ENCODE results near the gene KIF9. TPM values are rescaled to one million over a fixed set of nuclear protein-coding genes. Genes with fewer than 3 reads are reported as not detected.

Gene KIF9
- total RNA-seq, 1 experiment from 2014 or later: 13.1 TPM

GRCh38 chr3:47238017-47238416 is 44.6 kb downstream of the KIF9 start:
- ChIA-PET CTCF (no interaction called here), RAD21 (ENCODE audit: low non-redundant PET in 1 of 2, low total read pairs in 2 of 2, uncharacterized antibody in 2 of 2, unreplicated experiment in 2 of 2) (no interaction called here), POLR2A (no interaction called here)
- no peak for ATAC-seq
- H4K20me1 ChIP-seq (ENCODE audit: insufficient read depth): no peaks in the 10 kb centered on the region
- intact Hi-C loops (cut with micrococcal nuclease): no loop called here
- H3K9me2 ChIP-seq (ENCODE audit: insufficient read depth): no peaks in the 10 kb centered on the region
- no peak overlapping the region for H3K27ac ChIP-seq (ENCODE audit: low read depth, low read length)
- H3K4me3 ChIP-seq (replicated peaks in 1 of 2; ENCODE audit: low read depth in 1 of 2, low read length in 2 of 2): no peak overlapping the region
- no peak overlapping the region for H3K9ac ChIP-seq (ENCODE audit: low read length)
- DNase-seq (ENCODE audit: low read depth, low spot score): no peak
- H3K4me1 ChIP-seq (ENCODE audit: control insufficient read depth in 1 of 2, insufficient read depth in 2 of 2, low read length in 2 of 2): peaks cover 9 to 13% of the 10 kb centered on the region in 2 experiments; a peak in 3 of 4 replicates
- H3K27me3 ChIP-seq (ENCODE audit: insufficient read depth, low read length): no peaks in the 10 kb centered on the region
- no peaks in the 10 kb centered on the region for H3K36me3 ChIP-seq (ENCODE audit: control insufficient read depth in 1 of 2, insufficient read depth in 2 of 2, low read length in 2 of 2)
- no peaks in the 10 kb centered on the region for H3K9me3 ChIP-seq (ENCODE audit: control insufficient read depth in 1 of 2, insufficient read depth in 1 of 2, low read depth in 1 of 2, low read length in 2 of 2)
- no peak overlapping the region for H2AFZ ChIP-seq (ENCODE audit: low read depth, low read length, poor library complexity, severe bottlenecking)
- no peak overlapping the region for H3K4me2 ChIP-seq (ENCODE audit: low read length)
- no peaks in the 10 kb centered on the region for H3K79me2 ChIP-seq (ENCODE audit: insufficient read depth, low read length)
- TF ChIP-seq RAD21 (IDR thresholded peaks at IDR 0.05; ENCODE audit: low read depth) (no peak), FOSL1 (IDR thresholded peaks at IDR 0.05; ENCODE audit: low read depth) (no peak), ELF1 (IDR thresholded peaks at IDR 0.05; ENCODE audit: borderline replicate concordance, low read depth) (no peak), SP1 (IDR thresholded peaks at IDR 0.05; ENCODE audit: low read depth) (no peak), MAX (IDR thresholded peaks at IDR 0.05) (no peak), JUND (IDR thresholded peaks at IDR 0.05) (no peak), CTCF (IDR thresholded peaks at IDR 0.05 in 2 of 3, conservative IDR thresholded peaks at IDR 0.05 in 1 of 3; ENCODE audit: borderline replicate concordance in 1 of 3, insufficient read depth in 1 of 3, low read depth in 2 of 3, low read length in 2 of 3) (no peak), TCF7L2 (IDR thresholded peaks at IDR 0.05; ENCODE audit: borderline replicate concordance, extremely low read depth, insufficient read depth, insufficient read length) (no peak), EGR1 (IDR thresholded peaks at IDR 0.05; ENCODE audit: low read depth) (no peak), EZH2phosphoT487 (IDR thresholded peaks at IDR 0.05; ENCODE audit: borderline replicate concordance) (no peak), POLR2AphosphoS5 (IDR thresholded peaks at IDR 0.05; ENCODE audit: low read depth, low read length) (no peak), SIN3A (IDR thresholded peaks at IDR 0.05; ENCODE audit: low read depth) (no peak), EZH2 (IDR thresholded peaks at IDR 0.05) (no peak), CBX3 (IDR thresholded peaks at IDR 0.05; ENCODE audit: low read depth) (no peak), YY1 (IDR thresholded peaks at IDR 0.05; ENCODE audit: extremely low read depth, insufficient replicate concordance, low read depth, low read length) (no peak), ZNF274 (IDR thresholded peaks at IDR 0.05; ENCODE audit: low read depth, low read length) (no peak), POLR2A (IDR thresholded peaks at IDR 0.05; ENCODE audit: borderline replicate concordance, extremely low read depth, insufficient read depth, insufficient read length) (no peak)
- TF ChIP-seq, protein P1, sequence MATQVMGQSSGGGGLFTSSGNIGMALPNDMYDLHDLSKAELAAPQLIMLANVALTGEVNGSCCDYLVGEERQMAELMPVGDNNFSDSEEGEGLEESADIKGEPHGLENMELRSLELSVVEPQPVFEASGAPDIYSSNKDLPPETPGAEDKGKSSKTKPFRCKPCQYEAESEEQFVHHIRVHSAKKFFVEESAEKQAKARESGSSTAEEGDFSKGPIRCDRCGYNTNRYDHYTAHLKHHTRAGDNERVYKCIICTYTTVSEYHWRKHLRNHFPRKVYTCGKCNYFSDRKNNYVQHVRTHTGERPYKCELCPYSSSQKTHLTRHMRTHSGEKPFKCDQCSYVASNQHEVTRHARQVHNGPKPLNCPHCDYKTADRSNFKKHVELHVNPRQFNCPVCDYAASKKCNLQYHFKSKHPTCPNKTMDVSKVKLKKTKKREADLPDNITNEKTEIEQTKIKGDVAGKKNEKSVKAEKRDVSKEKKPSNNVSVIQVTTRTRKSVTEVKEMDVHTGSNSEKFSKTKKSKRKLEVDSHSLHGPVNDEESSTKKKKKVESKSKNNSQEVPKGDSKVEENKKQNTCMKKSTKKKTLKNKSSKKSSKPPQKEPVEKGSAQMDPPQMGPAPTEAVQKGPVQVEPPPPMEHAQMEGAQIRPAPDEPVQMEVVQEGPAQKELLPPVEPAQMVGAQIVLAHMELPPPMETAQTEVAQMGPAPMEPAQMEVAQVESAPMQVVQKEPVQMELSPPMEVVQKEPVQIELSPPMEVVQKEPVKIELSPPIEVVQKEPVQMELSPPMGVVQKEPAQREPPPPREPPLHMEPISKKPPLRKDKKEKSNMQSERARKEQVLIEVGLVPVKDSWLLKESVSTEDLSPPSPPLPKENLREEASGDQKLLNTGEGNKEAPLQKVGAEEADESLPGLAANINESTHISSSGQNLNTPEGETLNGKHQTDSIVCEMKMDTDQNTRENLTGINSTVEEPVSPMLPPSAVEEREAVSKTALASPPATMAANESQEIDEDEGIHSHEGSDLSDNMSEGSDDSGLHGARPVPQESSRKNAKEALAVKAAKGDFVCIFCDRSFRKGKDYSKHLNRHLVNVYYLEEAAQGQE (IDR thresholded peaks at IDR 0.05; ENCODE audit: low read depth): no peak
- TF ChIP-seq, protein P2, sequence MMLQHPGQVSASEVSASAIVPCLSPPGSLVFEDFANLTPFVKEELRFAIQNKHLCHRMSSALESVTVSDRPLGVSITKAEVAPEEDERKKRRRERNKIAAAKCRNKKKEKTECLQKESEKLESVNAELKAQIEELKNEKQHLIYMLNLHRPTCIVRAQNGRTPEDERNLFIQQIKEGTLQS (IDR thresholded peaks at IDR 0.05): no peak
- TF ChIP-seq, protein P3, sequence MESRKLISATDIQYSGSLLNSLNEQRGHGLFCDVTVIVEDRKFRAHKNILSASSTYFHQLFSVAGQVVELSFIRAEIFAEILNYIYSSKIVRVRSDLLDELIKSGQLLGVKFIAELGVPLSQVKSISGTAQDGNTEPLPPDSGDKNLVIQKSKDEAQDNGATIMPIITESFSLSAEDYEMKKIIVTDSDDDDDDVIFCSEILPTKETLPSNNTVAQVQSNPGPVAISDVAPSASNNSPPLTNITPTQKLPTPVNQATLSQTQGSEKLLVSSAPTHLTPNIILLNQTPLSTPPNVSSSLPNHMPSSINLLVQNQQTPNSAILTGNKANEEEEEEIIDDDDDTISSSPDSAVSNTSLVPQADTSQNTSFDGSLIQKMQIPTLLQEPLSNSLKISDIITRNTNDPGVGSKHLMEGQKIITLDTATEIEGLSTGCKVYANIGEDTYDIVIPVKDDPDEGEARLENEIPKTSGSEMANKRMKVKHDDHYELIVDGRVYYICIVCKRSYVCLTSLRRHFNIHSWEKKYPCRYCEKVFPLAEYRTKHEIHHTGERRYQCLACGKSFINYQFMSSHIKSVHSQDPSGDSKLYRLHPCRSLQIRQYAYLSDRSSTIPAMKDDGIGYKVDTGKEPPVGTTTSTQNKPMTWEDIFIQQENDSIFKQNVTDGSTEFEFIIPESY (IDR thresholded peaks at IDR 0.05; ENCODE audit: extremely low read depth, insufficient replicate concordance, low read length): no peak
- BruUV-seq (replicated peaks): no TSS peak
